ENCODE results near the gene KAT7.
"Not testable (repeated sequence)": the region's sequence is repeated elsewhere in the genome, so short reads cannot be mapped to it uniquely, and the experiment has no call there.

KAT7 gene

DNA sequence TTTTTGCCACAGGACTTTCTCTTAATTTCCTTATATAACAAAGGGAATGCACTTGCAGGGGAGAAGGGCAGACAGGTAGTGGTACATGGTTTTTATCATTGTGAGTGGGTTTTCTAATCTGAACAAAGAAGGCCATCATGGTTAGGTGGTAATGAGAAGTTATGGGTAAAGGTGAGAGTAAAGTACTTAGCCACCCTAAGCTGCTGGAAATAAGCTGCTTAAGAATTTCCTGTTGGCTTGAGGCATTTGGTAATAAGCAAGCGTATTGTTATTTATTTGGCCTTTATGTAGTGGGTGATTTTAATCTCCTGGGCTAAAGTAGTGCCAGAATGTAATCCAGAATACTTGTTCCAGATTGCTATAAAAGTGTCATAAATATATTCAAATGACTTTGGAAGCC lies 32.3 kb downstream of the KAT7 start:
- no peak for DNase-seq (ENCODE audit: low read depth)
- H3K4me3 ChIP-seq (ENCODE audit: low read depth, low read length): no peak overlapping the region
- TF ChIP-seq, protein P1, sequence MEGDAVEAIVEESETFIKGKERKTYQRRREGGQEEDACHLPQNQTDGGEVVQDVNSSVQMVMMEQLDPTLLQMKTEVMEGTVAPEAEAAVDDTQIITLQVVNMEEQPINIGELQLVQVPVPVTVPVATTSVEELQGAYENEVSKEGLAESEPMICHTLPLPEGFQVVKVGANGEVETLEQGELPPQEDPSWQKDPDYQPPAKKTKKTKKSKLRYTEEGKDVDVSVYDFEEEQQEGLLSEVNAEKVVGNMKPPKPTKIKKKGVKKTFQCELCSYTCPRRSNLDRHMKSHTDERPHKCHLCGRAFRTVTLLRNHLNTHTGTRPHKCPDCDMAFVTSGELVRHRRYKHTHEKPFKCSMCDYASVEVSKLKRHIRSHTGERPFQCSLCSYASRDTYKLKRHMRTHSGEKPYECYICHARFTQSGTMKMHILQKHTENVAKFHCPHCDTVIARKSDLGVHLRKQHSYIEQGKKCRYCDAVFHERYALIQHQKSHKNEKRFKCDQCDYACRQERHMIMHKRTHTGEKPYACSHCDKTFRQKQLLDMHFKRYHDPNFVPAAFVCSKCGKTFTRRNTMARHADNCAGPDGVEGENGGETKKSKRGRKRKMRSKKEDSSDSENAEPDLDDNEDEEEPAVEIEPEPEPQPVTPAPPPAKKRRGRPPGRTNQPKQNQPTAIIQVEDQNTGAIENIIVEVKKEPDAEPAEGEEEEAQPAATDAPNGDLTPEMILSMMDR (IDR thresholded peaks at IDR 0.05; ENCODE audit: control insufficient read depth, extremely low read depth, insufficient read depth): no peak

DNA sequence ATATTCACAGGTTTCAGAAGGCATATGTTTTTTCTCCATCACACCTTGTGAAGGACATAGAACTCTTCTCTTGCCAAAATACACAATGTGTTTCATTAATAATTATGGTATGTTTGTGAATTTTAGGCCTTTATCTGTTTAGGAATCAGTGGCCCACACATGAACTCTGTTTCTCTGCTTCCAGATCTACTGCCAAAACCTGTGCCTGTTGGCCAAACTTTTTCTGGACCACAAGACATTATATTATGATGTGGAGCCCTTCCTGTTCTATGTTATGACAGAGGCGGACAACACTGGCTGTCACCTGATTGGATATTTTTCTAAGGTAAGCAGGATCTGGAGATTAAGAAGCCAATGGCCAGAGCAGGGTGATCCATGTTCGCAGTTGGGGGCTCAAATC lies 33.0 kb downstream of the KAT7 start:
- TF ChIP-seq, protein P1 (IDR thresholded peaks at IDR 0.05; ENCODE audit: control insufficient read depth, extremely low read depth, insufficient read depth): no peak

DNA sequence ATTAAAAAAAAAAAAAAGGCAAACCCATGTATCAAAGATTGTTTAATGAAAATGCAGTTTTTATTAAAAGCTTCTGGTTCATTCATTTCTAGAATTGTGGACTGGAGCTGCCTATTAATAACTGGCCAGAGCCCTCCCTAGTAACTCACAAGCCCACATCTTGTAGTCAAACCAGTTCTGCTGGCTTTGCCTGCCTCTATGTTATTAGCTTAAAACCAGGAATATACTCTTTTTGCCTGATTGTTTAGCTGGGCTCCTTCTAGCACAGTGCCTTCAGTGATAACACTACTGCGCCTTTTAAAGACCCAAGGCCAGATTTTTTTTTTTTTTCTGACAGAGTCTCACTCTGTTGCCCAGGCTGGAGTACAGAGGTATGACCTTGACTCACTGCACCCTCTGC lies 33.4 kb downstream of the KAT7 start:
- peak; percentile 71 for DNase-seq (ENCODE audit: low read depth)
- H3K4me3 ChIP-seq (ENCODE audit: low read depth, low read length): no peak overlapping the region
- TF ChIP-seq, protein P1 (IDR thresholded peaks at IDR 0.05; ENCODE audit: control insufficient read depth, extremely low read depth, insufficient read depth): no peak

More for the DNA sequence above, 33.0 kb downstream of the KAT7 start:
- peak; percentile 69 for DNase-seq (ENCODE audit: low read depth)
- H3K4me3 ChIP-seq (ENCODE audit: low read depth, low read length): no peak overlapping the region

DNA sequence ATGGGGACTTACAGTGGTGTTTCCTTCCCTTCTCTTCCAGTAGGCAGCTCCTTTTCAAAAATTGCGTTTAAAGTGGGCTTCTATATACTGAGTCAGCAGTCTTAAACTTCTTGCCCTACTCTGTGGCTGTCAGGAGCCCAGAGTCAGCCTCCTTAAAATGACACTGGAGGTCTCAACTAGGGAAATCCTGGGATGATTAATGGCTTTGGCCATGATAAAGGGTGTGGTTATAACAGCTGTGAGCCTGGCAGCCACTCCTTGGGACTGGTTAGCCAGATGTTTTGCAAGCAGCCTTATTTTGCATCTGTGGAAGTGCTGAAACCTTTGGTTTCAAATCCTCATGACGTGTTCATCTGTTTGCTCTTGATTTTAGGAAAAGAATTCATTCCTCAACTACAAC lies 34.3 kb downstream of the KAT7 start:
- no peak for DNase-seq (ENCODE audit: low read depth)
- no peak overlapping the region for H3K4me3 ChIP-seq (ENCODE audit: low read depth, low read length)
- TF ChIP-seq, protein P1 (IDR thresholded peaks at IDR 0.05; ENCODE audit: control insufficient read depth, extremely low read depth, insufficient read depth): no peak

DNA sequence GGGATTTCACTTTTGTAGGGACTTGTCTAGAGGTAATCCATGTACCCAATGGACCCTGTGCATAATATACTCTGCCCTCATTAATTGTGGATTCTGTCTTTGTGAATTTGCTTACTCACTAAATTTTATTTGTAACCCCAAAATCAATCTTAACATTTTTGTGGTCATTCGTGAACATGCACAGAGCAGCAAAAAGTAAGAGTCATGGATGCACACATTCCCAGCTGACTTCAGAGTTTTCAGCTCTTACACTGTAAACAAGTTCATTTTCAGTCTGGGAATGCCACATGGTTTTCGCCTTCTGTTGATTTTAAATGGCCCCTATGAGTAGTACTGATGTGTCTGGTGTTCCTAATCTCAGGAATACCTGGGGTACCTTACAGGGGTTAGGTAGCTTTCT lies 35.1 kb downstream of the KAT7 start:
- TF ChIP-seq, protein P1 (IDR thresholded peaks at IDR 0.05; ENCODE audit: control insufficient read depth, extremely low read depth, insufficient read depth): no peak
- no peak overlapping the region for H3K4me3 ChIP-seq (ENCODE audit: low read depth, low read length)
- no peak for DNase-seq (ENCODE audit: low read depth)

DNA sequence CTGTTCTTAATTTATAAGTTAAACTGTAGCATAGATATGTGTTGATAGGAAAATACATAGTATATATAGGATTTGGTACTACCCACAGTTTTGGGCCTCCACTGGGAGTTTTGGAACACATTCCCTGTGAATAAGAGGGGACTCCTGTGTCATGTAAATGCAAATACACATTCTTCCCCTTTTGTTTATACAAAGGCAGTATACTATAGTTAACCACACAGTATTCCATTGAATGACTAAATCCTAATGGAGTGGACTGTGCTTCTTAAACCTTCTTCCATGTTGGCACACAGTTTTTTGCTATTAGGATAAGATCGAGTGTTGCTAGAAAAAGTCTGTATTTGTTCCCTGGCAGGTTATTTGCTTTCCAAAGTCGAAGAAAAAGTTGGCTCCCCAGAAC lies 37.2 kb downstream of the KAT7 start:
- DNase-seq (ENCODE audit: low read depth): no peak
- no peak overlapping the region for H3K4me3 ChIP-seq (ENCODE audit: low read depth, low read length)
- TF ChIP-seq, protein P1 (IDR thresholded peaks at IDR 0.05; ENCODE audit: control insufficient read depth, extremely low read depth, insufficient read depth): no peak

DNA sequence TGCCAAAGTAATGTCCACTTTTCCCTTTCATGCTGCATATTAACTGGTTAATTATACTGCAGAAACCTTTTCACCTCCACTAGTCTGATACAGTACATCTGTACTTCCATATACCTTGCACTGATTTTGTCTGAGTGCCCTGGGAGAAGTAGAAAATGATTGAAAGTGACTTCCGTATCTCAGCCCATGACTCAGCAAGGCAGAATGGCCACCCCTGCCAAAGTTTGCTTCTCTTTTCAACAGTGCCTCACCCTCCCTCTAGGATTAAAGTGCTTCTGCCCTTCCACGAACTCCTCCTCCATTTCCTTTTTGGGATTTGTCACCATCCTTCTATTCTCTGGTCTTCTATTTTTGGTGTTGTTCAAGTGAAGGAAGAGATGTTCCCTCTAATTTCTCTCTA lies 39.8 kb downstream of the KAT7 start:
- not testable (repeated sequence) for DNase-seq (ENCODE audit: low read depth); H3K4me3 ChIP-seq (ENCODE audit: low read depth, low read length)
